Mammary epithelial cell (primary cell): ENCODE data around the gene AGA.

Source experiments
- CTCF ChIP-seq, 2 donors: IDR thresholded peaks in 1 of 2; conservative IDR thresholded peaks in 1 of 2; 2 replicates each; pipeline ENCODE4 v1.5.1; 2011 to 2012; ENCODE audit warnings: inconsistent platforms in 2 of 2, low read length in 2 of 2, mild to moderate bottlenecking in 2 of 2, control low read depth in 1 of 2, low read depth in 1 of 2; ENCODE audit not compliant: insufficient read depth in 1 of 2; ENCODE audit errors: extremely low read depth in 1 of 2
- EZH2 ChIP-seq: IDR thresholded peaks from 2 replicates; pipeline ENCODE4 v1.6.1; 2012; ENCODE audit warnings: low read length, inconsistent platforms, borderline replicate concordance

GRCh38 chr4:177450426-177451107 lies 8.3 kb upstream of the AGA start:
- TF ChIP-seq CTCF (conservative IDR thresholded peaks at IDR 0.05 in 1 of 2, IDR thresholded peaks at IDR 0.05 in 1 of 2; ENCODE audit: extremely low read depth in 1 of 2, insufficient read depth in 1 of 2, low read depth in 1 of 2, low read length in 2 of 2) (no peak), EZH2 (no peak)
